GDM1 (cell line): ENCODE measurements around the gene CCDC88B.
A peak's percentile ranks its signal among the peaks of the same experiment; 100 is the strongest.

Experiments used
- DNase-seq: peaks from one replicate; lab custom pipeline; 2025; lab: John Stamatoyannopoulos, UW

The CCDC88B gene

GRCh38 chr11:64339754-64340408, at the start of gene CCDC88B:
CCDC88B (plus strand) TSS chr11:64340204; CDS start chr11:64340267, 63 bp downstream.
- peak; percentile 71 for DNase-seq

DNA sequence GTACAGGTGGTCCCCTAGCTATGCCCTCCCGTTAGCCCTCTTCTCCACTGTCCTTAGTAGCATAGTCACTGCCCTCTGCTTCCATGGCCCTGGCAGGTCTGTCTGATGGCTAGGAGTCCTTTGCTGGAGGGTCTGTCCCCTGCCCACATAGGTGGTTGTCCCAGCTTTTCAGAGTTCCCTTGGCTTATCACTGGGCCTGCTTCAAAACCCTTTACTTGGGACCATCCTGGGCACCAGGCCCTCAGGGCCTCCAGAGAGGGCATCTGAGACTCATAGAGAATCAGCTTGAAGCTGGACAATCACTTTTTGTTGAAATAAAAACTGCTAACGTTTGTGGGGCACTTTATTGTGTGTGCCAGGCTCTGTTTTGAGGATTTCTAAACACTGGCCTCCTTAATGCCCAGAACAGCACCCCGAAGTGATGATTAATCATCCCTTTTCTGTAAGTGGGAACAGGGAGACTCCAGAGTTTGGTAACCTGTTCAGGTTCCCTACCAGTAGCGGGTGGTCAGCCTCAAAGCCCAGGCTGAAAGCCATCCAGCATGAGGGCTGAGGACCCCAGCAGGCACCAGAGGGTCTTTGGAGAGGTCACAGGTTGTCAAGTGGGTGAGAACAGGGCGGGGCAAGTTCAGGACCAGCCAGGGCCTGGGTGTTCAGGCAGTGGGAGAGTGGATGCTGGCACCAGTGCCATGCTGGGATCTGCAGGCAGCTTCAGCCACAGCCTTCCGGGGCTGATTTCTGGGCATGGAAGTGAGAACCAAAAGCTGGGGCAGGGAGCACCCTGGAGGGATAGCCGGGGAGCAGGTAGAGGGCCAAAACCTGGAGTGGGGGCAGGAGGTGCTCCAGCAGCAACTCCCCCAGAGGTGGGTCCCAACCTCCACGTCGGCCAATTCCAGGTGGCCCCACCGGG, 49.4 kb upstream of the CCDC88B start:
- DNase-seq: no peak

DNA sequence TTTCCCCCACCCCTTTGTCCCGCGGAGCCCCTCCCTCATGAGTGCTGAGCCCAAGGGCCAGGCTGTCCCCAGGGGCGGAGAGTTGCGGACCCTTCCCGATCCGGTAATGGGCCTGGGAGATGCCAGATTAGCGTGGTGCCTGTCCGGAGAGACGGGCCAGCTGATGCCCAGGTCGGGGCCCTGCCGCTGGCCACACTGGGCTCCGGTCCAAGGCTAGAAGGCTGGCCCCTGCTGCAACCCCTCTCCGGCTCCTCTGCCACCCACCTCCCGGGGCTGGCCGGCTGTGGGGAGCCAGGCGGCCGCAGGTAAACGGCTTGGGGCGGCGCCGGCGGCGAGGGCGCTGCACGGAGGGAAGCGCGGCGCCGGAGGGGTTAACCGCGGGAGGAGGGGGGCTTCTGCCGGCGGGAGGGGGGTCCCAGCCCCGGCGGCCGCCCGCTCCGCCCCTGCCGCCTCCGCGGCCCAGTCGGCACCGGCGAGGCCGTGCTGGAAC, 48.7 kb upstream of the CCDC88B start, which contains the start of gene KCNK4:
KCNK4 (plus strand) TSS at position 41 of the 490 bp plus-strand sequence. CDS start 1,717 bp downstream, outside the sequence.
- DNase-seq: no peak

GRCh38 chr11:64291752-64292459, 48.1 kb upstream of the CCDC88B start:
- DNase-seq: no peak

GRCh38 chr11:64292460-64293254, 47.3 kb upstream of the CCDC88B start:
- no peak for DNase-seq

DNA sequence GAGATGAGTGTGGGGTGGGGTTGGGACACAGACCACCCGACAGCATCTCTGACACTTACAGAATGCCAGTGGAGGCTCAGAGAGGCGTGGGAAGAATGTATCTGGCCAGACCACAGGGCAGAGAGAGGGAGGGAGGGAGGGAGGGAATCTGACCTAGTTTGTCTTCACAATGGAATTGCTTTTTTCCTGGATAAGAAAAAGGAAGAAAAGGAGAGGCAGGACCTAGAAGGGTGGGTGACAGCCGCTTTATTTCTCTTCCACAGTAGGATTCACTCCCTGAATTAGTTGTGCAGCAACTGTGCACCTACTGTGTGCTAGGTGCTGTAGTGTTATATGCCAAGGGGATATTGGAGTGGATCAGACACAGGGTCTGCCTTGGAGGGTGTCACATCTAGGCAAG, 45.2 kb upstream of the CCDC88B start:
- DNase-seq: no peak

DNA sequence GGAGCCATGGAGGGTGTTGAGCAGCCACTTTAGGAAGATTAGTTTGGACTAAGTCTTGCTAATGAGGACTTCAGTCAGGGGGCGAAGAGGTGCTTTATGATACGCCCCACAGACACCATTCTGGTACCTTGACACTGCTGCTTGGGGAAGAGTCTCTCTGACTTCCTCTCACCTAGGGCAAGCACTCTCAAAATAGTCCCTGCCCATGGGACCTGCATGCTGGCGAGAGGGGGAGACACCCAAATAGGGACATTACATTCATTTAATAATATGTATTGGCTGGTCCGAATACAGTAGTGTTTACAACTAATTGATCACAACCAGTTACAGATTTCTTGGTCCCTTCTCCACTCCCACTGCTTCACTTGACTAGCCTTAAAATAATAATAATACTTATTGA, 44.2 kb upstream of the CCDC88B start:
- DNase-seq: no peak

DNA sequence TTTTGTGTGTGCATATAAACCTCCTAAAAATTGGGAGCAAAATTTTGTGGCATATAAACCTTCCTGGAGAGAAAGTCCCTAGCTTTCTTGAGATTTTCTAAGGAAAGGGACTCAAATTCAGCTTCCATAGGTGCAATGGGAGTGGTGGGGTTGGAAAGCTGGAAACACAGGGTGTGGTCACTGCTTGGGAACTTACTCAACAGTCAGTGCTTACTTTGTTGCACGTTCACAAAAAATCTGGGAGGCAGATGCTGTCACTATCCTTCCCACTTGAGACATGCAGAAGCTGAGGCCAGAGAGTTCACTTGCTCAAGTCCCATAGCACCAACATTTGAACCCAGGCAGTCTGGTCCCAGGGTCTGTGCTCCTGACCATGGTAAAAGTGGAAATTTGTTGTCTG, 43.8 kb upstream of the CCDC88B start:
- DNase-seq: no peak

GRCh38 chr11:64296830-64297698, 42.9 kb upstream of the CCDC88B start:
- no peak for DNase-seq

DNA sequence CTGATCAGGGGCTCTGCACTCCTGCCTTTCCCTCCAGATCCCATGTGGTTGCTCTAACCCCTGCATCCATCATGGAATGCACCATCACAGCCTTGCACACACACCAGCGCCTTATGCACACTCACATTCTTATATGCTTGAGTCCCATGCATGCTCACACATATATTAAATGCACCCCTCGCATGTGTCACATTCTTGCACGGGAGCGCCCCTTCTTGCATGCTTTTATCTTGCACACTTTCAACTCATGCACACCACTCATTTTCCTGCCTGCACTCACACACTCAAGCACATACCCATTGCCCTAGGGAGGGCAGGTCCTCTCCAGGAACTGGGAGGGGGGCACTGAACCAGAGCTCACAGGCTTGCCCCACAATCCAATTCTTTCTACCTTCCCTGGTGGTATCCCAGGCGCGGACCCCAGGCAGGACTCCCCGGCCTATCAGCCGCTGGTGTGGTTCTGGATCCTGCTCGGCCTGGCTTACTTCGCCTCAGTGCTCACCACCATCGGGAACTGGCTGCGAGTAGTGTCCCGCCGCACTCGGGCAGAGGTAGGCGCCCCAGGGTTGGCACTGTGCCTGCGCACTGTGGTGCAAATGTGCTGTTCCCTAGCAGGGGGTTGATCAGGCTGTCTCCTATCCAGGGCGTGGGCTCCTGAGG, 42.2 kb upstream of the CCDC88B start:
- no peak for DNase-seq

DNA sequence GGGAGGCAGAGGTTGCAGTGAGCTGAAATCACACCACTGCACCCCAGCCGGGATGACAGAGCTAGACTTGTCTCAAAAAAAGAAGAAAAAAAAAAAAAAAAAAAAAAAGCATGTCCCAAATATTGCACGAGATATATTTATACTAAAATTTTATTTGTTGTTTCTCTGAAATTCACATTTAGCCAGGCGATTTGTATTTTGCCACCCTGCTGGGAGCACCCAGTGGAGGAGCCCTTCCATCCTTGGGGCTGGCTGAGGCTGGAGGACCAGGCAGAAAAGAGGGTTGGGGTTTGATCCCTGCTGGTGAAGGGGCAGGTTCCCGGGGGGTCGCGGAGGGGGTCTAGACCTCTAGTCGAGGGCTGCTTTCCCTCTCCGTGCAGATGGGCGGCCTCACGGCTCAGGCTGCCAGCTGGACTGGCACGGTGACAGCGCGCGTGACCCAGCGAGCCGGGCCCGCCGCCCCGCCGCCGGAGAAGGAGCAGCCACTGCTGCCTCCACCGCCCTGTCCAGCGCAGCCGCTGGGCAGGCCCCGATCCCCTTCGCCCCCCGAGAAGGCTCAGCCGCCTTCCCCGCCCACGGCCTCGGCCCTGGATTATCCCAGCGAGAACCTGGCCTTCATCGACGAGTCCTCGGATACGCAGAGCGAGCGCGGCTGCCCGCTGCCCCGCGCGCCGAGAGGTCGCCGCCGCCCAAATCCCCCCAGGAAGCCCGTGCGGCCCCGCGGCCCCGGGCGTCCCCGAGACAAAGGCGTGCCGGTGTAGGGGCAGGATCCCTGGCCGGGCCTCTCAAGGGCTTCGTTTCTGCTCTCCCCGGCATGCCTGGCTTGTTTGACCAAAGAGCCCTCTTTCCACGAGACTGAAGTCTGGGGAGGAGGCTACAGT, 40.8 kb upstream of the CCDC88B start:
- no peak for DNase-seq

DNA sequence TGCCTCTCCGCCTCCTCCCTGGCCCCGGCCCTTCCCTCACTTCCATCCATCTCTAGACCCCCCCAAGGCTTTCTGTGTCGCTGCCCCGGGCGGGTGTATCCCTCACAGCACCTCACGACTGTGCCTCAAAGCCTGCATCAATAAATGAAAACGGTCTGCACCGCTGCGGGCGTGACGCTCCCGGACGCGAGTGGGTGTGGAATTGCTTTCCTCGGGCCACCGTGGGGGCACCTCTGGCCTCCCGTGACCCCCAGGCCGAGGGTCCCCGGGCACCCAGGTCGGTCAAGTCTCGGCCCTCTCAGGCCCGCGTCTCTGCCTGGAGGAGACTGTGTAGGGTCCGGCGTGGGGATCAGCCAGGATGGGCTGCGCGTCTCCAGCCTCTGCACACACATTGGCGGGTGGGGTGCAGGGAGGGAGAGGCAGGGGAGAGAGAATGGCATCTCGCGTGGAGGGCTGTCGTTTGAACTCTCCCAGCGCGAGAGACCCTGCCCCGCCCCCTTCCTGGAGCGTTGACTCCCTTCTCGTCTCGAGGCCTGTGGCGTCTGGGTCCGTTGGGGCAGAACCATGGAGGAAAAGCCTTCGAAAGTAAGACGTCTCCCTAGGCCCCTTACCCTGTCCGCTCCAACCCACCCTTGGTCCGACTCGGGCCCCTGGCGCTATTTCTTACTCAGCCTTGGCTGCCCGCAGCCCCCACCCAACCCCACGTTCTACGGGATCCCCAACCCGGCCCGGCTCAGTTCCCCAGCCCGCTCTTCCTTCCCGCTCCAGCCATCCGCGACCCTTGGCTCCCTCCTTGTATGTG, 40.0 kb upstream of the CCDC88B start, which contains the start of gene CATSPERZ:
CATSPERZ (plus strand) TSS at position 512 of the 802 bp plus-strand sequence; CDS start at position 565, 53 bp downstream.
- no peak for DNase-seq

GRCh38 chr11:64303109-64304031, 36.6 kb upstream of the CCDC88B start:
- DNase-seq: no peak

- DNase-seq: no peak
These were observed 36.0 kb upstream of the CCDC88B start for GRCh38 chr11:64304032-64304315.

- peak; percentile 84 for DNase-seq
These were observed 35.5 kb upstream of the CCDC88B start for GRCh38 chr11:64304316-64305072.

DNA sequence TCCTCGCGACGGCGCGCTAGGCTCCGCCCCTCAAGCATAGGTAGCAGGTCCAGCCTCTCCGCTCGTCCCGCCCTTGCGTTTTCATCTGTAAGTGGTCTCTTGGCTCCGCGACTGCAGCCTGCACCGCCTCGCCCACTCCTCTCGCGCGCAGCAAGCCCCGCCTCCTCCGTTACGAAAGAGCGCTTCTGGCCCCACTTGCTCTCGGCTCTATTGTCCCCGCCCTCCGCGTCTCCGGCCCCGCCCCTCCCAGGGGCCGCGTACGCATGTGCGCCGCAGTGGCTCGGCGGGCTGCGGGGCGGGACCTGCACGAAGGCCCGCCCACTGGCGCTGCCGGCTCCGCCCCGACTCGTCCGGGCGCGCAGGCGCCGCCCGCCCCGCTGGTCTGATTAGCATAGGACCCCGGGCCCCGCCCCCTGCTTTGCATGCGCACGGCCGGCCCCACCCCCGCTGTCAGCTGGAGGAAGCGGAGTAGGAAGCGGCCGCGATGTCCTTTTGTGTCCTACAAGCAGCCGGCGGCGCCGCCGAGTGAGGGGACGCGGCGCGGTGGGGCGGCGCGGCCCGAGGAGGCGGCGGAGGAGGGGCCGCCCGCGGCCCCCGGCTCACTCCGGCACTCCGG, 34.8 kb upstream of the CCDC88B start, which contains the start of gene ESRRA:
ESRRA (plus strand) TSS at position 450 of the 616 bp plus-strand sequence. CDS start 1,656 bp downstream, outside the sequence.
- DNase-seq: peak; percentile 100
